NCI-H748 treated with DMSO at 0.1 percent for 48 hours (cell line): ENCODE measurements around the gene NR3C1.

ENCODE experiments used
- DNase-seq: peaks from one replicate; lab custom pipeline; 2025; lab: John Stamatoyannopoulos, UW

The NR3C1 gene

DNA sequence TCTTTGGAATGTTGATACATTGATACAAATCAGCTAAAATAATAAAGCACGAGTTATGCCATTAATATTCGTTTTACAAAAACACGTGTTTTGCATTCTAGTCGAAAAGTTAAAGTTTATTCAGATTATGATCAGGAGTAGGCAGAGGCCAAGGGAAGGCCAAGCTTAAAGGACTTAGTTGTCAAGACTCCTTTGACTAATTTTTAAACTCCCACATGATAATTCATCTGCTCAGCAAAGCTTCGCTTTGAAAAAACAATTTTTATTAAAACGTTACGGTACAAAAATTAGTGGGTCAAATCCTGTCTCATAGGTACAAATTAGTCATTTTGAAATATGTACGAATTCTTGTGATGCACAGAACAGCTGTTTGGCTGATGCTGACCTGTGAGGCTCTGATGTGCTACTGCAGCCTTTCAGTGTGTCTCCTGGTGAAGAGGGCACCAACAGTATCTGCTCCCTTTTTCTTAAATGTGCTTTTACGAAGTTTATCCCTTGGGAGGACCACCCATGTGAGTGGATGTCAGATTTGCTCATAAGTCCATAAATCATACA lies 23.0 kb upstream of the NR3C1 start:
- DNase-seq: no peak

DNA sequence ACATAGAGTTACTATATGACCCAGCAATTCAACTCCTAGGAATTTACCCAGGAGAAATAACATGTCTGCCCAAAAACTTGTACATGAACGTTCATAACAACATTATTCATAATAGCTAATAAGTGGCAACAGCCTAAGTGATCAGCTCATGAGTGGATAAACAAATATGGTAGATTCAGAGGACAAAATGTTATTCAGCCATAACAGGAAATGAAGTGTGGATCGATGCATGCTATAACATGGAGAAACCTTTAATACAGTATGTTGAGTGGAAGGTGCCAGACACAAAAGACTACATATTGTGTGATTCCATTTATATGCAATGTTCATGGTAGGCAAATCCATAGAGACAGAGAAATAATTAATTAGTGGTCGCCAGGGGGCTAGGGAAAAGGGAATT lies 22.3 kb upstream of the NR3C1 start:
- DNase-seq: no peak

DNA sequence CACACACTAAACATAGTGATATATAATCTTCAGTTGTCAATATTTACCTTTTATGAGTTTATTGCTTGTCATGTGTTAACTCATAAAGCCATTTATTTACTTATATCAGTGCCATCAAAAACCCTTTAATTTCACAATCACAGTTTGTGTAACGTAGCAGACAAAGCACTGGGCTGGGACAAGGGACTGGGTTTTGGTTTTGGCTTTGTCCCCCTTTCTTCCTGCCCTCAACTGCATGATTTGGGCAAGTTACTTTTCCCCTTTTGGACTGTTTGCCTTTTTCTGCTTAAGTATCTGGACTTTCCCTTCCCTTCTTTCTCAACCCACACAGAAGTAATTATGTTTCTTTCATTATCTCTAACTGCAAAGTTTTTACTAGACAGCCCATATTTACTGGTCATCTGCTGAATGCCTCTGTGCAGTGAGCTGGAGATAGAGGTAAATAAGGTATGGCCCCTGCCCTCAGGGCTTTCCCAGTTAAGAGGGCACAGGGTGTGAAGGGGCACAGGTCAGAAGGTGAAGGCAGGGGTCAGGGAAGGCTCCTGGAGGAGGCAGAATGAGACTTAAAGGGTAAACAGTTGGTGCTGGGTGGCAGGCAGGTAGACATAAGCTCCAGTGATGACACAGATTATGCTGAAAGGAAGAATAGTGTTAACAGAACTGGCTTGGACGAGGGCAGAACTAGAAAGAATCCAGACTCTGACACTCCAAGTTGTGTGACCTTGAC lies 14.8 kb upstream of the NR3C1 start:
- DNase-seq: no peak

DNA sequence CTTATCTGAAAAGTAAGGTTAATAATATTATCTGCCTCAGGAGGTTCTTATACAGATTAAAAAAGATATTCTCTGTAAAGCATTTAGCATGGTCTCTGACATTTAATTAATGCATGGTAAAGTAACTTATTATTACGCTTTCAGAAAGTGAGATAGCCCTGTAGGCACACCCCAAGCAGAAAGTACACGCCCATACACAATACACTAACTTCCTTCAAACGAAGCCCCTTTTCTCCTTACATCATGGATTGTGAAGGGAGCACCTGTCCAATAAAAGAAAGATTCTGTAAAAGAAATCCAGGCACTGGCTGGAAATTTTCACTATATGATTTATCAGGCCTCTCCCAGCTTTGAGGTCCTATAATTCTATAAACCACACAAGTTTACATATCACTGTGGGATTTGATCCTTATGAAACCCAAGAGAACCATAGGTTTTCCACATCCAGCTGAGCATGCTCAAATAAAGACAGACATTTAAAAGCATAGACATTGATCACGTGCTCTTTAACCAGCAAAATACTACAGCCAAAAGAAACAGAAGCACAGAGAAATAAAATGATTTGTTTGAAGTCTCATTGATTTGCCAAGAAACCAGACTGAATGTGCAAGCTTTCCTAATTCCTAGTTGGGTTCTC lies 14.1 kb upstream of the NR3C1 start:
- DNase-seq: no peak

DNA sequence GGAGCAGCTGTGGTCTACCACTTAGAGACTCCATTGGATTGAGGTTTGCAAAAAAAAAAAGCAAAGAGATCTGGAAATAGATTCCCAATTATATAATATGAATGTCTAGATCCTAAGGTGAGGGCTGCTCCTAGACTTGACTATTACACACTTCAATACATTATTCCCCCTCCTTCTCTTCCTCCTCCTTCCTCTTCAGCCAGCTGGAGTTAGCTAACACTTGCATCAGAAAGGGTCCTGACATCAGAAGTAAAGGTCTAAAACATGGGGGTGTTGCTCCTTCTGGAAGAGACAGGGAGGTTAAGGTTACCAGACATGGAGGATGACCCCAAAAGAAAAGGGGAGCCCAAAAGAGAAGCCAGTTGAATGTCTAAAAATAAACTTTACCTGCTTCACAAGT lies 12.9 kb upstream of the NR3C1 start:
- DNase-seq: no peak

DNA sequence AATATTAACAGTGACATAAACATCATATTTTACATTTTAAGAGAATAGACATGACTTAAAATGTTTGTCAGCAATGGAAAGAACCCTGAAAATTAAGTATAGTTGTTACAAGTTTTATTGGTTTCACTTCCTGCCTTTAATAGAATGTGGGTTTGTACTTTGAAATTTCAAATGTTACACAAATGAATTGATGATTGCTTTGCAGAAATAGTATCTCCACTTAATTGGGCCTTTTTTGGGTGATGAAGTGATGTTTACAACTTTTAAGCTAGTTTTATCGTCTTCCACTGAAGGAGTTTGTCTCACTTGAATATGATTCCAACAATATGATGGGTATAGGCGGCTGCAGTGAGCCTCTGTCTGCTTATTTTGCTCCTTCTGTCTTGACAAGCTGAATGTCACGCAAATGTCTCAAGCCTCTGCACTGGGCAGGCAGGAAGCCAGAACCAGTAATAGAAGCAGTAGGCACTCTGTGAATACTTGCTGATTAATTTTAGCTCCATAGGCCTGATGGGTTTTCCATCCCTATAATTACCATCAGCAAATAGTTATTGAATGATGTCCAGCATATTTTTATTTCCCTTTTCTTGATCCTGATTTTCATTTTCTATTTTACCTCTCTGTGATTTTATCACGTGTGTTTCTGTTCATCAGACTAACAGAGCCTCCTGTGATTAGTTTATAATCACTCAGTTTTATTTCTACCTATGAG lies 10.6 kb upstream of the NR3C1 start:
- DNase-seq: no peak

DNA sequence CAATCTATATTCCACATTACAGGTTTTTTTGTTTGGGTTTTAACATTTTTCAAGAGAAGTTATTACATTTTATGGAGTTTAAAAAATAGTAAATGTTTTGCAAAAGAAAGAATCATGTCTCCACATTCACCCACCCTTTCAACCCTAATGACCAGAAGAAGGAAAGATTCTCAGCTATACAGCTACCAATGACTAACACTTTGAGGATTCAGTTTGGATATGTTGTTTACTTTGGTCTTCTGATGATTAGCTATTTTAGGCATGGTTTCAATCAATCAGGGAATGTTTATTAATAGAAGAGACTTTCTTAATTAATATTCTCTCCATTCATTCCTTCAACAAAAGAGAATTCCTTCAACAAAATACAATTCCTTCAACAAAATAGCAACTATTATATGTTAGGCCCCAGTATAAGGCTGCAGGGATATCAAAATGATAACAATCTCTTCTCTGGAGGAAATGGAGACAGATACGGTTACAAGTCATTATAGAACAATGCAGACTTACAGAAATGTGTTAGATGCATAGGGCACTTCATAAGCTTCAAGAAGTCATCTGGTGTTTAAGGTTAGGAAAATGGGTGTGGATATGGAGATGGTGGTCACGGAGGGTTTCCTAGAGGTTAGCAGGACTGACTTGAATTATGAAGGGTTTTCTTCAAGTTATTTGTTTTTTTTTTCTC lies 9.3 kb upstream of the NR3C1 start:
- DNase-seq: no peak

DNA sequence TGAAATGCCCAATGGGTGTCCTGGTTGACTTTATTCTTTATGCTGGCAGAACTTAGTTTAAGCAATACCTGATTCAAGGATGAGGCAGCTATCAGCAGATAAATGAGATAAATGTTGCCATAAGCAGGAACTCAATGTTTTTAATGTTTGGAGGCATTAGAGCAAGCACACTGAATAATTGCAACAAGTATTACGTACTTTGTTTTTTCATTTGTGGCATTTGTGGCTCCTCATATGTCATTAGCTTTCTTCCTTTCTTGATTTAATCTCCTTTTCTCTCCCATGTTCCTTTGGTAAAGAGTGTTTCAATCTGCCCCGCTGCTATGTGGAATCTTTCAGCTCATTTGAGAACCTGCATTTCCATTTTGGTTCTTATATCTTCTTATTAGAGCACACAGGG lies 6.4 kb upstream of the NR3C1 start:
- DNase-seq: no peak

DNA sequence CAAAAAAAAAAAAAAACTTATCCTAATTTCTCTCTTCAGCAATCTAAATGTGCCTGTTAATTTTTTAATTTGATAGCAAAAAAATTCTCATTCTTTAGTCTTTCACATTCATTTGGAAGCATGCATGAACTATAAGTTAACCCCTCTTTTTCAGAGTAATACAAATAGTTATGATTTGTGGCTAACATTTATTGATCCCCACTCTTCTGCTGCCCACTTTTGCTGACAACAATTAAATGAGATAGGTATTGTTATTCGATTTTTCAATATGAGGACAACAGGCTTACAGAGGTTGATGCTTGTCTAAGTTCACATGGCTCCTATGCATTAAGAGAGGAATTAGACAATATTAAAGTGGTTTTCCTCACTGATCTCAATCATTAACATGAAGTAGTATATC lies 2.9 kb upstream of the NR3C1 start:
- DNase-seq: no peak

DNA sequence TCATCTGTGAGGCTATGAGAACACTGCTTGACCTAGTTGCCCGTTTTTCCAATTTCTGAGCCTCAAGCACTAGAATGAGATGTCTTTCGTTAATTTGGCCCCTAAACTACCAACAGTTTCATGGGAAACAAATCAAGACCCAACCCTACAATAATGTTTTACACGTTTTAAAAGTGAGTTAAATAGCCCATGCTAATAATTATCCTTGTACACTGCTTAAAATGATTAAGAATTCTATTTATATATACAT lies 2.3 kb upstream of the NR3C1 start:
- DNase-seq: no peak

DNA sequence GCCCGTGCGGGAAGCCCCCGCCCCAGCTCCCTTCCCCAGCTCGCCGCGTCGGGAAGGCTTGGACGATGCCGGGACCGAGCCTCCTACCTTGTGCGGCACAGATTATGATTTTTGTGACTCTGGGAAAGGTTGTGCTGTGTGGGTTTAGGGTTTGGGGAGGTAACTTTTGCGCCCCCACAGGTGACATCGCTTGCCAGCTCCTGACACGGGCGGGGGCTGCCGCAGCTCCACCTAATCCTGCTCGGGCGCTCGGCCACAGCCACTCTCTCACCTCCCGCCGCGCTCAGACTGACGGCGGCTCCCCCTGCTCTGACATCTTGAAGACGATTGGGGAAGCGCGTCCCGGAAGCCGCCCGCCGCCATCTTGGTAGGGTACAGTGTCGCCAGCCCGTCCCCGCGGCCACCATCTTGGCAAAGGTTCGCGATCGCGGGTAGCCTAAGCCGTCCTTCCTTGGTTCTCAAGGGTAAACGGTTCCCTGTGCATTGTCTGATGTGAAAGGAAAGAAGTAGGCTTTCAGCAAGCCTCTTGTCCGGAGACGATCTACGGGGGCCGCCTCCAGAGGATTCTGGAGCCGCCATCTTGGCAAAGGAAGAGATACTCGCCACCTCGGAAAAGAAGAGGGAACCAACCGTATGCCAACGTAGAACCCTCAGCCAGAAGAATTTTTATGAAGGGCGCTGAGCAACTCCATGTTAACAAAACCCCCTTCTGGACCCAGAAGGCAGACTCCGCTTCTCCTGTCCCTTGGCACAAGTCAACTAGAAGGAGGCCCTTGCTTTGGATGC lies 1.8 kb upstream of the NR3C1 start:
- peak; percentile 49 for DNase-seq

DNA sequence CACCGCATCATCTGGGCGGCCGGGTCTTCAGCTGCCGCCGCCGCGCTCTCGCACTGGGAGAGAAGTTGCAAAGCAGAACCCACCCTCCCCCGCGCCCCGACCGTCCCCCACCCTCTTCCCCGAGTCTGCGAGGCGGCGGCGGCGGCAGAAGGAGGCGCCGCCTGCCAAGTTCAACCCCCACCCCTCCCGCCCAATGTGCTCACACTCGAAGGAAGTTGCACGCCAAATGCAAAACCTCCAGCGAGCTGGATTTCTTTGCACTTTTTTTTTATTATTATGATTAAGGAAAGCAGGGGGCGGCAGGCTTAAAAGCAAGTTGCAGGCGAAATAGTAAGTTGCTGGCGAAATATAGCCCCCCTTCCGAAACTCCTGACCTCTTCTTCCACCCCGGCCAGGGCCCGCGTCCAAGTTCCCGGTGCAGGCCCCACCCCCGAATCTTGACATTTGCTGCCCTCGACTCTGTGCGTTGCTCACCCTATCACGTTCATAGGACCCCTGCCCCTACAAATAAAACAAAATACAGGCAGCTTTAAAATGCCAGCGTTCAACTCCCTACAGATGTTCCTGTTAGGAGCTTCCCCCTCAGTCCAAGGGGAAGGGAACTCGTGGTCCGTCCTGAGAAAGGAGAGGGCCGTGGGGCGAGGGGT lies 1.1 kb upstream of the NR3C1 start:
- DNase-seq: no peak

DNA sequence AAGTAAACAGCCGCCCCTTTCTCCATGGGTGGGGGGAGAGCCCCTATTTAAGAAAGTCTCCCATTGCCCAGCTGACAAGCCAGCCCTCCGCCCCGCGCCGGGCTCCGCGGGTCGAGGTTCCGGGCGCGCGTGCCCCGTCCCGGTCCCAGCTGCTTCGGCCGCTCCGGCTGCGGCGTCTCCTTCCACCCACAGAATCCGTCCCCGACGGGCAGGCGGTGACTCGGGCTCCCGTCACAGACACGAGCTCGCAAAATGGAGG lies 223 bp downstream of the NR3C1 start:
- DNase-seq: no peak

DNA sequence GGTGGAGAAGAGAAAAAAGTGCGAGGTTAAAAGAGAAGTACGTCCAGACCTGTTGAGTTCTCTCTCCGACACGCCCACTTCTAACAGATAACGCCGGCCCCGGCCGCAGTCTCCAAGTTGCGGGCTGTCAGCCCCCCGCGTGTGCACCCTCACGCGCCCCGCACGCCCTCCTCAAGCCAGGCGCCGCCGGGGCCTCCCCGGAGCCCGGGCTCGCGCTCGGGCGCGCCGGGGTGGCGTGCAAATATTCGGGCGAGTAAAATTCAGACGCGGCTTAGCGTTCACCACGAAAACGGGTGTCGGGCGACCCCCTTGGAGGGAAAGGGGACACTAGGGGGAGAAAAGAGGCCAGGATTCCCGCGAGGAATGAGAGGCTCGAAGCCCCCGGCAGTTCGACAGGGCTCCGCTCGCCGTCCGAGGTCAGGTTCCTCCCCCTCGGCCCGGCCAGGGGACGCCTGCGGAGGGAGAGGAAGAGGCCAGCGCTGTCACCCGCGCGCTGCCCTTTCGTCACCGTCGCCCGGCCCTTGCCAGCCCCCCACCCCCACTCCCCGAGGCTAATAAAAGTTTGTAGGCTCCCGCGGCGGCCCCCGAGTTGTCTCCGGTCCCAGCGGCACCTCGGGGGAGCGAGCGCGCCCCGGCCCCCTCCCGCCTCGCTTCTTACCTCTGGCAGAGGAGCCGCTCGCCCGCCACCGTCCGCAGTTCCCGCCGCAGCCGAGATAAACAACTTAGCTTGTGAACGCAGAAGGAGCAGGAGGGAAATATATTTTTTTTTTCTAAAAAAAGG lies 743 bp downstream of the NR3C1 start:
- peak; percentile 13 for DNase-seq

DNA sequence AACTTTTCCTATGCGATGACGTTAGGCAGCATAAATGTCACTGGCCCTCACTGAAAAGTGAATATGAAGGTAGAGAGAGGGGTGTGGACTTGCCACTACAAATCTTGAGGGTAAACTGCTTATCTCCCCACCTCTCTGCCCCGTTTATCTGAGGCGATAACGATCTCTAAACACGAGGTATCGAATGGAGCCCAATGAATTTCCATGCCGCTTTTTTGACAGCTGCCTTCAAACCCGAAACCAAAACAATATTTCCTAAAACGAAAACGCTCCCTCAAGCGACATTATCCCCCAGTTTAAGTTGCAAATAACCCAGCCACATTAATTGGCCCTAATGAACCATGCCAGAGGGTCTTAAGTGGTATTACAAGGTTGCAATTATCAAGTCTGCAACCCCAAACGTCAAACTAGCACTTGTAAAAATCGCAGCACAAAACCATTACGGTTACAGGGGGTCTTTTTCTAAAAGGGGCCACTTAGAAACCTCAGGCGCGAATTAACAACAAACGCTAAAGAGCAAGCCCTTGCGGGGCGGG lies 1.4 kb downstream of the NR3C1 start:
- DNase-seq: no peak

DNA sequence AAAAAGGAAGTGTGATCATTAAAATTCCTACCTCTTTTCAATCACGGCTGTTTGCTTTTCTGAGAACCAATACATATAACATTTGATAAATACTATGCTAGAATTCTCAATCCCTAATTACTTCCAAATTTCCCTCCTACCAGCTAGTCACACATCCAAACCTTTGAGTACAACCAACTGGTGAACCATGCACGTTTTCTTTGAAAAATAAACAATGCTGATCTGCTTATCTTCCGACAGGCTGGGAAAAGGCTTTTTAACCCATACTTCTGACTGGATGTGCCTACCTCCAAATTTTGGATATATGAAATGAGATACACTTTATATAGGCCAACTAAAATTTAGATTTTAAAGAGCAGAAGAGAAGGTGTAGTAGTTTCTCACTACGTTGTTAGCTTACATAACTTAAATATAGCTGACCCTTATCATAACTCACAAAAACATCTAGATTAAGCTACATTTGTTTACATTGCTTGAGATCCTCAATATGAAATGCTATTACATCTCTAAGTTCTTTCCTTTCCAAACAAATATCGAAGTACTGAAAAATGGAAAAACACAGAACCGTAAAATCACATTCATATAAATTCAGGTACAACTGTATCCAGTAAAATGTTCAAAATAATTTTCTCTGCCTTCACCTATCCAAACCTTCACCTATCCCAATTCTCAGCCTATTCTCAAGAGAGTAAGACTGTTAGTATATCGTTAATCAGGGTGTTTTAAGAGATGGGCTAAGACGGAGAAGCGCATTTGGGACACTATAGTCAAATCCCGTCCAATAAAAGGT lies 2.1 kb downstream of the NR3C1 start:
- DNase-seq: no peak

DNA sequence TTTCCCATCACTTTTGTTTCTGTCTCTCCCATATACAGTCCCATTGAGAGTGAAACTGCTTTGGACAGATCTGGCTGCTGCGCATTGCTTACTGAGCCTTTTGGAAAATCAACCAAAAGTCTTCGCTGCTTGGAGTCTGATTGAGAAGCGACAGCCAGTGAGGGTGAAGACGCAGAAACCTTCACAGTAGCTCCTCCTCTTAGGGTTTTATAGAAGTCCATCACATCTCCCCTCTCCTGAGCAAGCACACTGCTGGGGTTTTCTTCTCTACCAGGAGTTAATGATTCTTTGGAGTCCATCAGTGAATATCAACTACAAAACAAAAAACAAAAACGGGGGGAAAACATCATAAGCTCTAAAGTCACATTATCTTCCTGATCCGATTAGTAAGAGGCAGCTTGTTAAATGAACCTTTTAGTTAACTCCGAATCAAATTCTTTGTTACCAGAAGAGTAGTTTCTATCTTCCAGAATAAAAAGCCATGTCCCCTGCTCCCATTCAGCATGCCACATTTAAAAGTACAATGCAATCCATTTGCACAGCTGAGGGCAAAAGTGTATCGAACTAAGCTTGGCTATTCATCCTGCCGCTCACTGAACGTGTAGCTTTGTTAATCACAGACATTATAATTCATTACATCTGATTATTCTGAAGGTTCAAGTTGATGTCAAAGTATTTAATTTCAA lies 2.8 kb downstream of the NR3C1 start:
- no peak for DNase-seq

DNA sequence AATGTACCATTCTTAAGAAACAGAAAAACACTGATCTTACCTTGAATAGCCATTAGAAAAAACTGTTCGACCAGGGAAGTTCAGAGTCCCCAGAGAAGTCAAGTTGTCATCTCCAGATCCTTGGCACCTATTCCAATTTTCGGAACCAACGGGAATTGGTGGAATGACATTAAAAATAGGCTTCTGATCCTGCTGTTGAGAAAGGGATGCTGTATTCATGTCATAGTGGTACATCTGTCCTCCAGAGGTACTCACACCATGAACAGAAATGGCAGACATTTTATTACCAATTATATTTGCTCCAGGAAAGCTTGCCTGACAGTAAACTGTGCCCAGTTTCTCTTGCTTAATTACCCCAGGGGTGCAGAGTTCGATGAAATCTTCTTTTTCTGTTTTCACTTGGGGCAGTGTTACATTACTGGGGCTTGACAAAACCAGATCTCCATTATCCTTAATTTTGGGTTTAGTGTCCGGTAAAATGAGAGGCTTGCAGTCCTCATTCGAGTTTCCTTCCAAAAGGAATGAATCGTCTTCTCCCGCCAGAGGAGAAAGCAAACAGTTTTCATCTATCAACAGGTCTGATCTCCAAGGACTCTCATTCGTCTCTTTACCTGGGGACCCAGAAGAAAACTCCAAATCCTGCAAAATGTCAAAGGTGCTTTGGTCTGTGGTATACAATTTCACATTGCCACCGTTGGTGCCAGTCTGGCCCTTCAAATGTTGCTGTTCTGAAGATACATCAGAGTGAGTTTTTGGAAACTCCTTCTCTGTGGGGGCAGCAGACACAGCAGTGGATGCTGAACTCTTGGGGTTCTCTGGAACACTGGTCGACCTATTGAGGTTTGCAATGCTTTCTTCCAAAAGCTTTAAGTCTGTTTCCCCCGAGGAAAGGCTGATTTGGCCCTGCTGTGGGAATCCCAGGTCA lies 3.6 kb downstream of the NR3C1 start:
- no peak for DNase-seq
